HUES6 (cell line): Measurements from ENCODE around the gene KCNJ9.
"Not testable (repeated sequence)": the region's sequence is repeated elsewhere in the genome, so short reads cannot be mapped to it uniquely, and the experiment has no call there.

Experiments
- H3K27ac ChIP-seq: 2 replicates; pipeline ENCODE4 v1.7.0; 2013; ENCODE audit warnings: low read depth, mild to moderate bottlenecking, low read length, inconsistent platforms
- H3K27me3 ChIP-seq: 2 replicates; pipeline ENCODE4 v1.6.1; 2013; ENCODE audit warnings: low read length; ENCODE audit not compliant: control insufficient read depth, insufficient read depth
- H3K36me3 ChIP-seq: 2 replicates; pipeline ENCODE4 v1.6.1; 2013; ENCODE audit warnings: low read length; ENCODE audit not compliant: control insufficient read depth, insufficient read depth
- H3K4me1 ChIP-seq: 2 replicates; pipeline ENCODE4 v1.6.1; 2013; ENCODE audit warnings: low read length; ENCODE audit not compliant: control insufficient read depth, insufficient read depth
- H3K4me3 ChIP-seq: 2 replicates; pipeline ENCODE4 v1.5.1; 2013; ENCODE audit warnings: low read depth, low read length
- H3K9ac ChIP-seq: one replicate; pipeline ENCODE4 v1.6.1; 2013; ENCODE audit warnings: mild to moderate bottlenecking, low read length
- H3K9me3 ChIP-seq: 2 replicates; pipeline ENCODE4 v1.6.1; 2013; ENCODE audit warnings: low read depth, low read length; ENCODE audit not compliant: control insufficient read depth, insufficient read depth

KCNJ9 gene

DNA sequence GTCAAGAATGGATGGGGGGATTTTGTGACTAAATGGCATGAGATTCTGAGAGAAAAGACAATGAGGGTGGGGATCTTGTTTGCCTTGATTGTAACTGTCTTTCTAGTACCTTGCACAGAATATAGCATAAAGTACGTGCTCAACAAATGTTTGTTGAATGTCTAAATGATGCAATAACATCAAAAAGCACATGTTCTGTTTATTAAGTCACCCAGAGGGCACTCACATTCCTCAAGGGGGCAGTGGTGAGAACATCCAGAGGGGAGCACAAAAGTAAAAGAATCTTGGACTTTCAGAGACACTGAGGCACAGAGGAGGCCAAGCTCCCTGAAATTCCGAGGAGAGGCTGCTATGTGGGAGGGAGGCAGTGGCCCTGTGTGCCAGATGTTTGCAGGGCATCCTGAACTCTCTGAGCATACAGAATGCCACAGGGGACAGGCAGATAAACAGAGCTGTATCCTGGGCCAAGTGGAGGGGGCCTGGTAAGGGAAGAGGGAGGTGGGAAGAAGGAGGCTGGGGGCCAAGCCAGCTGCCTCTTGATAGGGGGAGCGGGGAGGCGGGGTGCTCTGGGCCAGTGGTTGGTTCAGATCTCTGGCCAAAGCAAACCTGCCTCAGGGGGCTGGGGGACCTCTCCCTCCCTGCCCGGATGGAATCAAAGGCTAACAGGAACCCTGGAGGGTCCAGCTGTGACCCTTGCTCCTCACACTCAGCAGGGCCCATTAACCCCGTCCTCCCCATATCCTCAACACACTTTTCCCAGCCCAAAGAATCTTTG lies 27.7 kb downstream of the KCNJ9 start:
- no peak overlapping the region for H3K4me3 ChIP-seq
- no peaks in the 10 kb centered on the region for H3K27me3 ChIP-seq
- H3K27ac ChIP-seq = no peak overlapping the region
- H3K36me3 ChIP-seq = no peaks in the 10 kb centered on the region
- H3K9me3 ChIP-seq = no peaks in the 10 kb centered on the region
- no peak overlapping the region for H3K9ac ChIP-seq
- peaks cover 41% of the 10 kb centered on the region for H3K4me1 ChIP-seq

DNA sequence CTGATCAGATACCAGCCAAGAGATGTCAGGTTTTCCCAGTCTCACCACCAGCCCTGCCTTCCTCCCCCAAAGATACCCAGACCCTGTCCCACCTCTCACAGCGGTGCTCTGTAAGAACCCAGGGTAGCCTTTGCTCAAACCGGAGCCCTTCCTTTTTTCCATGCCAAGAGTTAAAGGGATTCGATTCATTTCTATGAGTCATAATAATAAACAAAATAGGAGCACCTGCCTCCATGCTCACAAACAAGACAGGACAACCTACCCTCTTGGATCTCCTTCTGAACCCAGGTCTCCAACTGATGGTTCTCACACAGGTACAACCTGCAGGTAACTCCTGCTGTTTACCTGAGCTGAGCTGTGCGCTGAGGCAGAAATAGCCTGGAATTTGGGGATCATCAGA lies 28.3 kb downstream of the KCNJ9 start:
- H3K27ac ChIP-seq = no peak overlapping the region
- no peaks in the 10 kb centered on the region for H3K36me3 ChIP-seq
- H3K9me3 ChIP-seq = no peaks in the 10 kb centered on the region
- H3K4me3 ChIP-seq = no peak overlapping the region
- peaks cover 41% of the 10 kb centered on the region for H3K4me1 ChIP-seq
- H3K27me3 ChIP-seq = no peaks in the 10 kb centered on the region
- no peak overlapping the region for H3K9ac ChIP-seq

DNA sequence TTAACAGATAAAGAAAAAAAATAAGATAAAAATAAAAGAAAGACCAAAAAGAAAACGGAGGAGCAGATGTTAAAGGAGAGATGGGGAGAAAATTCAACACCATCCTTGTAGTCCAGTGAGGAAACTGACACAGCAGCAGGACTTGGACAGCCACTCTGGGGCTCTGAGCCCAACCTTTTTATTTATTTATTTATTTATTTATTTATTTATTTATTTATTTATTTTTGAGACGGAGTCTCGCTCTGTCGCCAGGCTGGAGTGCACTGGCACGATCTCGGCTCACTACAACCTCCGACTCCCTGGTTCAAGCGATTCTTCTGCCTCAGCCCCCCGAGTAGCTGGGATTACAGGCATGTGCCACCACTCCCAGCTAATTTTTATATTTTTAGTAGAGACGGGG lies 30.1 kb downstream of the KCNJ9 start:
- not testable (repeated sequence) for H3K27me3 ChIP-seq, H3K4me3 ChIP-seq, H3K36me3 ChIP-seq, H3K27ac ChIP-seq, H3K9me3 ChIP-seq, H3K9ac ChIP-seq
- H3K4me1 ChIP-seq = peaks cover 56% of the 10 kb centered on the region

DNA sequence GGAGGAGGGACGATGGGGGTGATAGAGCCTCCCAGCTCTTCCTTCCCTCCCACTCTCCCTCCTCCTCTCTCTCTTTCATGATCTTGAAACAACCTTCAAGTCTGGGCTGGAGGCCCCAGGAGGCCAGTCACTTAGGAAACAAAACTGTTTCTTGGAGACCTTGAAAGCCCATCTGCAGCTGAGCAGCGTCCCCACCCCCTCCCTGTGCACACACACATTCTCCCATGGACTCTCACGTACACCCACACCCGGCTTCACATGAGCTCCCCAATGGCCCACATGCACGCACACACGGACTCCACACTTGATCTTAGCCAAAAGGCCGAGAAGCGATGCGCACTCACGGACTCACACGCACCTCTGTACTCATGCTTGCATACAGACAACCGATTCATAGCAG lies 31.0 kb downstream of the KCNJ9 start:
- no peaks in the 10 kb centered on the region for H3K9me3 ChIP-seq
- no peak overlapping the region for H3K4me3 ChIP-seq
- no peak overlapping the region for H3K9ac ChIP-seq
- H3K36me3 ChIP-seq = no peaks in the 10 kb centered on the region
- no peaks in the 10 kb centered on the region for H3K27me3 ChIP-seq
- peaks cover 64% of the 10 kb centered on the region for H3K4me1 ChIP-seq
- no peak overlapping the region for H3K27ac ChIP-seq

DNA sequence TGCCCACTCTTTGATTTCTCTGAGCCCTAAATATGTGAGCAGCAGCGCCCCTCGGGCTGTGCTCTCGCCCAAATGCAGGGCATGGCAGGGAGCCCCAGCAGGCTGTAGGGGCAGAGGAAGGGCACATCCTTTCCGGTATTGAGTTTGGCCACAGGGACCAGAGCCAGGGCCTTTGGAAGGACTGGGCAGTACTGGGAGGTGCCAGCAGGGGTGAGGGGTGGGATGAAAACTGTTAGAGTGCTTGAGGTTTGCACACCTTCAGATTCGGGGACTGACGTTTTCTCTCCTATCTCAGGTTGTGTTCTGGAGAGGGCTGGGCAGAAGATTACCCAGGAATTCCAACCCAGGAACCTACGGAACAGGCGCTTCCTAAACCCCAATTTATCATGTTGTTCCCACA lies 32.1 kb downstream of the KCNJ9 start:
- Histone ChIP-seq H3K4me3 (no peak overlapping the region), H3K9ac (no peak overlapping the region), H3K27ac (no peak overlapping the region), H3K9me3 (no peaks in the 10 kb centered on the region), H3K4me1 (peaks cover 74% of the 10 kb centered on the region), H3K36me3 (no peaks in the 10 kb centered on the region), H3K27me3 (no peaks in the 10 kb centered on the region)

DNA sequence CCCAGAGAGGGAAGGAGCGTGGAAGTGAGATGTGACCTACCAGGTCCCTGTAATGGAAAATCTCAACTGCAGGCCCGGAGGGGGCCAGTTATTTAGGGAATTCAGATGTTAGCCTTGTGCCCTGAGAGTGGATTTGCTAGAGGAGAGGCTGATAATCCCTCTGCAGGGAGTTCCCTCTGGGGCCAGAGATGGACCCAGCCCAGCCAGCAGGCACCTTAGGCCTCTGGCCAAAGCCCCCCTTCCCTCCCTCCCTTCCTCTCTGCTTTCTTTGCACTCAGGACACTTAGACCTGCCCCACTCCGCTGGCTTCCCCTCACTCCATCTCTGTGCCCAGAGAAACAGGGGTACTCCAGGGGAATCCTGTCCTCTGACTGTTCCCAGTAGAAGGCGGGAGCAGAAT lies 32.7 kb downstream of the KCNJ9 start:
- Histone ChIP-seq H3K4me3 (no peak overlapping the region), H3K9ac (no peak overlapping the region), H3K9me3 (no peaks in the 10 kb centered on the region), H3K36me3 (no peaks in the 10 kb centered on the region), H3K27me3 (no peaks in the 10 kb centered on the region), H3K4me1 (peaks cover 73% of the 10 kb centered on the region), H3K27ac (no peak overlapping the region)

DNA sequence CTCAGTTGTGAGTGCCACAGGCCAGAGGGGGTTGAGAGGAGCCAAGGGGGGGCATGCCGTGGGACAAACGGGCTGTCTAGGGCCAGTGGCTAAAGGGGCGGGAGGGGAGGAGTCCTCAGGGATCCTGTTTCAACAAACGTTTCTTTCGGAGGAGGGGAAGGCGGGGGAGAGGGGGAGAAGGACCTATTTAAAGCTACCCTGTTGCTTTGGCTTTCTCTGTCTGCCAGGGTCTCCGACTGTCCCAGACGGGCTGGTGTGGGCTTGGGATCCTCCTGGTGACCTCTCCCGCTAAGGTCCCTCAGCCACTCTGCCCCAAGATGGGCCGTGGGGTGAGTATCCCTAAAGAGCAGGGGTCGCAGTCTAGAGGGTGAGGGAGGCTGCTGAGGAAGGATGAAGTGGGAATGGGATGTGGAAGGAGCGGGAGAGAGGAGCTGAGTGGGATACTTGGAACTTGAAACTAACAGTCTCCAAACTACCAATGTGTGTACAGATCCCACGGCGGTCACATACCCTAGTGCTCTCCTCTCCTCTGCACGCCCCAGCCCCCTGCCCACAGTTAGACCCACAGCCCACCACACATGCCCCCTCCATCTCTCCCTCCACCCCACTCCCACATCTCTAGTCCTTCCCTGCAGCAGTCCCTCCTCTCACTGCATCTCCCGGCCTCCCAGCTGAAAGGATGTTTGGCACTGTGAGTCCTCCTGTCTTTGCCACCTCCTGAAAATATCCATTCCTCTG lies 34.4 kb downstream of the KCNJ9 start, which contains the start of gene ATP1A2:
Gene ATP1A2, plus strand, starts transcription at position 215 of the 738 bp plus-strand sequence. Its CDS starts 103 bp downstream, at position 318.
- H3K27ac ChIP-seq = no peak within 1 kb of the TSS
- H3K9me3 ChIP-seq = no peaks in the 10 kb centered on the region
- peaks cover 59% of the 10 kb centered on the region for H3K4me1 ChIP-seq
- H3K27me3 ChIP-seq = no peaks in the 10 kb centered on the region
- H3K9ac ChIP-seq = peak within 1 kb of the TSS; percentile 27
- peak within 1 kb of the TSS; percentile 56 for H3K4me3 ChIP-seq
- no peaks in the 10 kb centered on the region for H3K36me3 ChIP-seq

DNA sequence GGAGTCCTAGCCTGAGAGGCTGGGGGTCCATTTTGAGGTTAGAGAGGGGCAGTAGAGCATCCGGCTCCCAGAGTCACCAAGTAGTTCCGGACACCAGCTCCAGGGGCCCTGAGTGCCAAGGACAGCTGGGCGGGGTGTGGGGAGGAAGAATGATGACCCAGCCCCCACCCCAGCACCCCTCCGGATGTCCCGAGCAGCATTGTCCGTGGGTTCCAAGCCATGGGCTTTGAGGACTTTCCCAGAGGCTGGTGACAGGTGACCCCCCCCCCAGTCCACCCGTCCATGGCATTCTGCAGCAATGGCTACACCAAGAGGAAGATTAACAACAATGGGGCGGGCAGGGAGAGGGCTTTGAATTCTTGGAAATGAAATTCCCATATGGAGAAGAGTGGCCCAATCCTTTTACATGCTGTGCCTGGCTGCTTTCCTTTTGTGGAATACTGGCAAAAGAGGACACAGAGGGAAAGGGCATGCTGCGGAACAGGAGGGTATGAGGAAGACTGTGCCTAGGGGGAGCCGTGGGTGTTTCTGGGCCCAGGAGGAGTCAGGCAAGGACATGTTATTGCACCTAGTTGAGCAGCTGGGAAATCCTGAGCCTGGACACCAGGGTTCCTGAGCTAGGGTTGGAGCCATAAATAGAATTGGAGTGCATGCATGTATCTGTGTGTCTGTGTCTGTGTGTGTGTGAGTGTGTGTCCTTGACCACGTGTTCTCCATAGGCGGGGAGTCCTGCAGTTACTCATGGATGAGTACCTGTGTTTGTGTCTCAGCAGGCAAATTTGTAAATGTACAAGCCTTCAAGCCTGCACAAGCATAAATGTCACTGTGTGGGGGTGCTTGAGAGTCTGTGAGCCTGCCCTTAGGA lies 35.2 kb downstream of the KCNJ9 start:
- no peaks in the 10 kb centered on the region for H3K27me3 ChIP-seq
- H3K9ac ChIP-seq = no peak overlapping the region
- no peak overlapping the region for H3K27ac ChIP-seq
- peak overlapping the region; percentile 56 for H3K4me3 ChIP-seq
- peaks cover 59% of the 10 kb centered on the region for H3K4me1 ChIP-seq
- no peaks in the 10 kb centered on the region for H3K9me3 ChIP-seq
- H3K36me3 ChIP-seq = peaks cover 6% of the 10 kb centered on the region; the same call in 1 of the 2 replicates

DNA sequence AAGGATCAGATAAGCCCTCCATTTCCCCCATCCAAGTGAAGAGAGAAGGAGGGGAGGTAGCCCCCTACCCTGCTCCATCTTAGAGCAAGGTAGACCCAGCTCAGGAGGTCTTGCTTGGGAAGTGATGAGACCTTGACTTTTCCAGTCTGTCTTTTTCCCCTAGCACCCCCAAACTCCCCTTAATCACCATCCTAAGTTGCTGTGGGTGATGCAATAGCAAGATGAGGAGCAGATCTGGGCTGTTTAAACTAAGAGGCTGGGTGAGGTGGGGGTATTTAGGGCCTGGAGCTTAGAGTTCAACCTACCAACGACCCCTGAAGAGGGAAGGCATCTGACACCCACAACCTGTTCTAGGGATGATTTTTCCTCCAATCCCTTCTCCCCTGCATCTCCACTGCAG lies 36.0 kb downstream of the KCNJ9 start:
- H3K9me3 ChIP-seq = no peaks in the 10 kb centered on the region
- H3K27me3 ChIP-seq = no peaks in the 10 kb centered on the region
- H3K36me3 ChIP-seq = peaks cover 7% of the 10 kb centered on the region; the same call in 1 of the 2 replicates
- H3K27ac ChIP-seq = no peak overlapping the region
- peaks cover 58% of the 10 kb centered on the region for H3K4me1 ChIP-seq
- peak overlapping the region; percentile 20; the same call in 1 of the 2 replicates for H3K4me3 ChIP-seq
- H3K9ac ChIP-seq = no peak overlapping the region

DNA sequence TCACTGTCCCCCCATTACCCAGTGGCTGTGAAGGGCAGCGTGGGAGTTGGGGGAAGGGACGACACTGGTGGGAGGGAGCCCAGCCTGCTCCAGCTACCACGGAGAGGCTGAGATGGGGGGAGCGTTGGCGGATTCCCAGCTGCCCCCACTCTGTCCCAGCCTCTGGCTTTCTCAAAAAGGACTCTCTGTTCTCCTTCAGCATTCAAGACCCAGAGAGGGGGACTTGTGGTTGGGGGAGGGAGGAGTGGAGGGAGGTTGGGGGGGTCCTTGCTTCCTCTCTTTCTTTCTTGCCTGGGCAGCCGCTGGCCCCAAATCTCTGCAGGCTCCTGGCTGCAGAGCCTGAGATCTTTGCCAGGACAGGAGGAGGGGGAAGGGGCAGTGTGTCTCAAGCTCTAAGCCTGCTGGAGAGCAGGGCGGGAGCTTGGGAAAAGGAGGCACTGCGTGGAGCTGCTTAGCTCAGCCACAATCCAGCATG lies 36.4 kb downstream of the KCNJ9 start:
- Histone ChIP-seq H3K4me1 (peaks cover 54% of the 10 kb centered on the region), H3K27ac (no peak overlapping the region), H3K9ac (no peak overlapping the region), H3K36me3 (peaks cover 7% of the 10 kb centered on the region; the same call in 1 of the 2 replicates), H3K4me3 (no peak overlapping the region), H3K27me3 (no peaks in the 10 kb centered on the region), H3K9me3 (no peaks in the 10 kb centered on the region)
